ENCODE results near the gene NCBP2.

- TF ChIP-seq HDGF (IDR thresholded peaks at IDR 0.05; ENCODE audit: borderline replicate concordance) (no peak), SP1 (IDR thresholded peaks at IDR 0.05) (no peak), NFRKB (IDR thresholded peaks at IDR 0.05) (no peak), FOXM1 (IDR thresholded peaks at IDR 0.05; ENCODE audit: borderline replicate concordance) (no peak)
Observed at GRCh38 chr3:196901768-196902167, 40.6 kb downstream of the NCBP2 start.
